ENCODE results near the gene CFAP300.

- TF ChIP-seq POLR2AphosphoS5 (IDR thresholded peaks at IDR 0.05; ENCODE audit: borderline replicate concordance, low read depth, low read length) (no peak), EZH2 (IDR thresholded peaks at IDR 0.05) (no peak)
These were observed 66.8 kb downstream of the CFAP300 start for GRCh38 chr11:102114032-102114431.
